ENCODE measurements around the gene OR2H1. TPM values are rescaled to one million over a fixed set of nuclear protein-coding genes. Genes with fewer than 3 reads are reported as not detected.

OR2H1 gene
- total RNA-seq, 6 donors from 2014 or later = not detected

- H3K27me3 ChIP-seq = no peaks in the 10 kb centered on the region
- ATAC-seq (ENCODE audit: low FRiP score in 2 of 2) (no peak), DNase-seq (no peak)
- no peaks in the 10 kb centered on the region for H3K4me1 ChIP-seq
- no peak overlapping the region for H3K4me3 ChIP-seq
- WGBS, 2 donors = 47 to 50% methylated on average over 4 of the region's 4 CpGs
- H3K27ac ChIP-seq = no peak overlapping the region
- H3K9me3 ChIP-seq = no peaks in the 10 kb centered on the region
- TF ChIP-seq POLR2AphosphoS5 (IDR thresholded peaks at IDR 0.05) = no peak
- TF ChIP-seq POLR2A (IDR thresholded peaks at IDR 0.05) = no peak
- no peak for TF ChIP-seq EP300 (IDR thresholded peaks at IDR 0.05)
- no peak for TF ChIP-seq CTCF (IDR thresholded peaks at IDR 0.05)
- no peaks in the 10 kb centered on the region for H3K36me3 ChIP-seq
These were observed 53.2 kb downstream of the OR2H1 start for GRCh38 chr6:29510202-29510601.

GRCh38 chr6:29510746-29511300, 53.9 kb downstream of the OR2H1 start:
- no peaks in the 10 kb centered on the region for H3K36me3 ChIP-seq
- no peaks in the 10 kb centered on the region for H3K4me1 ChIP-seq
- 73 to 81% methylated on average over 2 of the region's 2 CpGs for WGBS, 2 donors
- H3K27me3 ChIP-seq = no peaks in the 10 kb centered on the region
- DNase-seq (no peak), ATAC-seq (ENCODE audit: low FRiP score in 2 of 2) (no peak)
- H3K4me3 ChIP-seq = no peak overlapping the region
- no peak for TF ChIP-seq POLR2A (IDR thresholded peaks at IDR 0.05)
- no peak for TF ChIP-seq CTCF (IDR thresholded peaks at IDR 0.05)
- TF ChIP-seq POLR2AphosphoS5 (IDR thresholded peaks at IDR 0.05) = no peak
- H3K9me3 ChIP-seq = no peaks in the 10 kb centered on the region
- H3K27ac ChIP-seq = no peak overlapping the region

Other genes with a start within 250 kb of the OR2H1 start
- gene OR14J1, start 155.5 kb upstream of the OR2H1 start, total RNA-seq = not detected
- not detected for gene OR5V1, start 88.3 kb upstream of the OR2H1 start, total RNA-seq
- not detected for gene OR12D3, start 81.9 kb upstream of the OR2H1 start, total RNA-seq
- gene OR12D2, start 61.5 kb upstream of the OR2H1 start, total RNA-seq = not detected
- gene OR12D1, start 42.2 kb upstream of the OR2H1 start, total RNA-seq = not detected
- not detected for gene OR10C1, start 17.8 kb upstream of the OR2H1 start, total RNA-seq
- not detected for gene OR11A1, start 84 bp upstream of the OR2H1 start, total RNA-seq
- 1 to 10 TPM in 1 of 6 donors, under 1 TPM in 1, not detected in 4; 0.54 to 1.8 TPM for gene MAS1L, start 30.8 kb downstream of the OR2H1 start, total RNA-seq
- gene UBD, start 102.6 kb downstream of the OR2H1 start, total RNA-seq = 1 to 10 TPM in 2 of 6 donors, under 1 TPM in 2, not detected in 2; 0.76 to 3.6 (median 1.6) TPM
- gene OR2H2, start 128.0 kb downstream of the OR2H1 start, total RNA-seq = not detected
- 100 to 1,000 TPM in 1 of 6 donors, 10 to 100 TPM in 5; 13.2 to 171 (median 34.8) TPM for gene GABBR1, start 176.0 kb downstream of the OR2H1 start, total RNA-seq
- not detected for gene MOG, start 199.9 kb downstream of the OR2H1 start, total RNA-seq
- 1 to 10 TPM in 1 of 6 donors, under 1 TPM in 1, not detected in 4; 0.30 to 2.1 TPM for gene ZFP57, start 224.0 kb downstream of the OR2H1 start, total RNA-seq